Activated CD4-positive, alpha-beta memory T cell treated with anti-CD3 and anti-CD28 coated beads for 36 hours (primary cell): ENCODE results near the gene GRID1. TPM values are rescaled to one million over a fixed set of nuclear protein-coding genes. Genes with fewer than 3 reads are reported as not detected.

Experiments
- CTCF ChIA-PET: fragments of 350-600 bp; sonication (Branson Sonifier 250); formaldehyde crosslinking; loops from one replicate; lab custom pipeline; 2021; ENCODE audit warnings: antibody characterized with exemption, inconsistent platforms; lab: Charles Lee
- POLR2A ChIA-PET: fragments of 350-600 bp; sonication (Branson Sonifier 250); formaldehyde crosslinking; loops from one replicate; lab custom pipeline; 2021; ENCODE audit warnings: antibody characterized with exemption; lab: Charles Lee
- DNase-seq: peaks from one replicate; pipeline ENCODE4 v3.0.0-alpha.2; 2020
- H3K27ac Mint-ChIP-seq: one replicate; pipeline ENCODE4 v1.8.0; 2021; ENCODE audit warnings: mixed read lengths
- H3K27me3 Mint-ChIP-seq: one replicate; pipeline ENCODE4 v1.8.0; 2021; ENCODE audit warnings: mixed read lengths
- H3K36me3 Mint-ChIP-seq: one replicate; pipeline ENCODE4 v1.8.0; 2021; ENCODE audit warnings: mixed read lengths
- H3K4me1 Mint-ChIP-seq: one replicate; pipeline ENCODE4 v1.8.0; 2021; ENCODE audit warnings: low read depth, mixed read lengths
- H3K4me3 Mint-ChIP-seq: one replicate; pipeline ENCODE4 v1.8.0; 2021; ENCODE audit warnings: mild to moderate bottlenecking, mixed read lengths
- H3K9me3 Mint-ChIP-seq: one replicate; pipeline ENCODE4 v1.8.0; 2021; ENCODE audit warnings: mixed read lengths
- intact Hi-C: fragments of 100-400 bp; cut with micrococcal nuclease; formaldehyde crosslinking; loops from one replicate; pipeline ENCODE4 v1.15.1; 2023
- total RNA-seq, 2 experiments: library from RNA; stranded (reverse); gene quantifications; one replicate each; pipeline ENCODE4 v1.2.3, GENCODE V29; 2021

GRID1 gene
- total RNA-seq, 2 experiments from 2014 or later = not detected

DNA sequence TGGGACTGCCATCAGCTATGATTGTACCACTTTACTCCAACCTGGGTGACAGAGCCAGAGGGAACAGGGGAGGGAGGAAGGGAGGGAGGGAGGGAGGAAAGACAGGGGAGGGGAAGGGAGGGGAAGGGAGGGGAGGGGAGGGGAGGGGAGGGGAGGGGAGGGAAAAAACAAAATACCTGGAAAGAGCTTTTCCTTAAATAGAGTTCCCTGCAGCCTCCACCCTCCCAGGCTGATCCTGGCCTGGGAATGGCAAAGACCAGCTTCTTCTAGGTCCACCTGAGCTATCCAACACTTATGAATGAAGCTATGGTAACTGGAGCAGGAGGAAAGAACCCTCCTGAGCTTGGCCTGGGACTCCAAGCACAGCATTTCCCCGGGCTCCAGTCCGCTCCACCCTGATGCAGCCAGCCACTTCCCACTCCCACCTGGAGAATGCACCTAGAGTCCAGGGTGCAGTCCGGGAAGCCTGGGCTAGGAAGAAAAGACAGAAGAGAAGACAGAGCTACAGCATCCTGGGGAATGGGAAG, 66.1 kb downstream of the GRID1 start:
- Mint-ChIP-seq H3K36me3 (no peaks in the 10 kb centered on the region), H3K27me3 (peaks cover 7% of the 10 kb centered on the region), H3K9me3 (no peaks in the 10 kb centered on the region), H3K4me1 (no peaks in the 10 kb centered on the region), H3K4me3 (no peak overlapping the region), H3K27ac (no peak overlapping the region)
- intact Hi-C loops = no loop called here
- CTCF ChIA-PET = no interaction called here
- POLR2A ChIA-PET = no interaction called here
- DNase-seq = no peak

DNA sequence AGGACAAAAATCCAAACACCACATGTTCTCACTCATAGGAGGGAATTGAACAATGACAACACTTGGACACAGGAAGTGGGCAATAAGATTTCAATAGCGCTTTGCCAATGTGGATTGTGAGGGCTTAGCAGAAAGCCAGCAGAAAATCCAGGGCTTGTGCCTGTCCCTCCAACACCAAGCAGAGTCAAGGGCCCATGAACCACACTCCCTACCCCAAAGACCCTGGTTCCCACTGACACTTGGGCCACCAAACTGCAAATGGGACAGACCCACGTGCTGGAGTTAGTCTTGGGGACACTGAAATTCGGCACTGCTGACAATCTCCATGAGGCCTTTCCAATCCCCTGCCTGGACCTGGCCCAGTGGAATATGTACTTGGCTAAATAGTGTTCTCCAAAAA, 67.0 kb downstream of the GRID1 start:
- Mint-ChIP-seq H3K36me3 (no peaks in the 10 kb centered on the region), H3K27ac (no peak overlapping the region), H3K4me1 (no peaks in the 10 kb centered on the region), H3K4me3 (no peak overlapping the region), H3K9me3 (no peaks in the 10 kb centered on the region), H3K27me3 (peaks cover 4% of the 10 kb centered on the region)
- intact Hi-C loops = no loop called here
- ChIA-PET POLR2A (no interaction called here), CTCF (no interaction called here)
- no peak for DNase-seq

DNA sequence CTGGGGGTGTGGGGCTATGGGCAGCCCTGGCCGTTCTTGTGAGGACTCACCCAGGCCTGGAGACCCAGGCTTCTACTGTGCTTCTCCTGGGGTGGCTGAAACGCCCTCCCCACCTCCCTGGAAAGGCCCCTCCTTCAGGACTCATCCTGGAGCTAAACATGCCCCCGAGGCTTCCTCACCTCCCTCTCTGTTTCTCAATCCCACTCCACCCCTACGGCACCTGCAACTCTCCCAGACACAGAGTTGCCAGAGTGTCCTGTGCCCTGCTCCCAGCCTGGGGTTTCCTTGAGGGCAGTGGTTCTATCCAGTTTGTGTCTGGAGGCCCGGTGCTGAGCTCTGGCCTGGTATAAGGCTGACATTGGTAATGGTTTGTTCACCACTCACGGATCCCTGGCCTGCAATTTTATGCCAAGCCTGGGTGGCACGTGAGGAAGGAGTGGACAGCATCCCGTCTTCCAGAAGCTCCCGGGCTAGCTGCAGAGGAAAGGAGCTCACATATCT, 68.0 kb downstream of the GRID1 start:
- H3K27ac Mint-ChIP-seq = no peak overlapping the region
- DNase-seq = no peak

GRCh38 chr10:86295791-86296190, 70.8 kb downstream of the GRID1 start:
- ChIA-PET CTCF (no interaction called here), POLR2A (no interaction called here)
- Mint-ChIP-seq H3K27me3 (peaks cover 2% of the 10 kb centered on the region), H3K27ac (no peak overlapping the region), H3K4me3 (no peak overlapping the region), H3K9me3 (no peaks in the 10 kb centered on the region), H3K4me1 (no peaks in the 10 kb centered on the region), H3K36me3 (no peaks in the 10 kb centered on the region)
- intact Hi-C loops = no loop called here
- no peak for DNase-seq

More for the DNA sequence above, 68.0 kb downstream of the GRID1 start:
- ChIA-PET CTCF (no interaction called here), POLR2A (no interaction called here)
- Mint-ChIP-seq H3K4me3 (no peak overlapping the region), H3K27me3 (peaks cover 4% of the 10 kb centered on the region), H3K4me1 (no peaks in the 10 kb centered on the region), H3K9me3 (no peaks in the 10 kb centered on the region), H3K36me3 (no peaks in the 10 kb centered on the region)
- intact Hi-C loops = no loop called here

DNA sequence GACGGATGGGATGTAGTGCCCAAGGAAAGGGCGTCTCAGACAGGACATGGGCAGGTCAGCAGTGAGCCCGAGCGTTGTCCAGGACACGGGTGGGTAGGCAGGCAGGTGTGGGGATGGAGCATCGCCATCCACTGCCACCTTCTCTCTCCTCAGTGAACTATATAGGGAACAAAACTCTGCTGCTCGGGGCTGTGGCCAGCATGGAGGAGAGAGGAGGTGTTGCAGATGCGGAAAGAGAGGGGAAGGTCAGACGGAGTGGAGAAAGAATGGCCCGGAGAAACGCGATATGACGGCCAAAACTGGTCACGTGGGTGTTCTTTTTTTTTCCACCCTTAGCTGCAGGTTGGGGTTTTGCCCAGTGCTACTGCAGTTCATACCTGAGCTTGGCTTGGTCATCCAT, 71.2 kb downstream of the GRID1 start:
- H3K9me3 Mint-ChIP-seq = no peaks in the 10 kb centered on the region
- no peaks in the 10 kb centered on the region for H3K36me3 Mint-ChIP-seq
- intact Hi-C loops = no loop called here
- H3K27ac Mint-ChIP-seq = no peak overlapping the region
- H3K4me3 Mint-ChIP-seq = no peak overlapping the region
- ChIA-PET POLR2A (no interaction called here), CTCF (no interaction called here)
- no peak for DNase-seq
- no peaks in the 10 kb centered on the region for H3K4me1 Mint-ChIP-seq
- peaks cover 2% of the 10 kb centered on the region for H3K27me3 Mint-ChIP-seq

DNA sequence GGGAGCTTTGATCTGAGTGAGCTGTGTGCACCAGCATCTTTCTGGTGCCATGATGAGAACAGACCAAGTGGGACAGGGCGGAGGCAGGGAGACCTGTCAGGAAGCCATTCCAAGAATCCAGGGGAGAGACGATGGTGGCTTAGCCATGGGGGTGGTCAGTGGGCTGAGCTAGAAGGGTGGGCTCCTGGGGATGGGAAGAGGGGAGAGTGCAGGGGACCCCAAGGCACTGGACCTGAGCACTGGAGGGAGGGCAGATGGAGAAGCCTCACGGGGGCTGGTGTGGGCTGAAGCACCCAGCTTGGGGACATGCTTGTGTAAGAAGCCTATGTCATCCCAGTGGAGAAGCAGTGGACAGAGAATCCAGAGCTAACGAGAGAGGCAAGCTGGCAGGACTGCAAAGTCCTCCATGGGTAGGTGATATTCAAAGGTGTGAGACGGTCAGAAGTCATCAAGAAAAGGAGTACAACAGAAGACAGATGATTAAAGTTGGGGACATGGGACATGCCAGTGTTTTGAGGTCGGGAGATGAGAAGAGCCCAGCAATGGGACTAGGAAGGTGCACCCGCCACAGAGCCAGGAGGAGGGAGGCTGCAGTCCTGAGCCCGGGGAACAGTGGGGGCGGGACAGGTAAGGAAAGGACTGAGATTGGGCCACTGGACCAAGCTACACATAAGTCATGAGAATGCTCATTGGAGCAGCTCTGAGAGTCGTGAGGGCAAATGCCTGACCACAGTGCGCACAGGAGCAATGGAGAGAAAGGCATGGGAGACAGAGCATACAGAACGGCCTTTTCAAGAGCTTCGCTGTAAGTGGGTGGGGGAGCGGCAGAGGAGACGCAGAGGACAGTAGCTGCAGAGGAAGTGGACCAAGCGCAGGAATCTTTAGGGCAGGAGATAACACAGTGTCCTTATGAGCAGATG, 72.0 kb downstream of the GRID1 start:
- DNase-seq = no peak
- ChIA-PET CTCF (no interaction called here), POLR2A (no interaction called here)
- H3K27ac Mint-ChIP-seq = no peak overlapping the region
- no peaks in the 10 kb centered on the region for H3K36me3 Mint-ChIP-seq
- intact Hi-C loops = no loop called here
- no peak overlapping the region for H3K4me3 Mint-ChIP-seq
- no peaks in the 10 kb centered on the region for H3K27me3 Mint-ChIP-seq
- no peaks in the 10 kb centered on the region for H3K9me3 Mint-ChIP-seq
- no peaks in the 10 kb centered on the region for H3K4me1 Mint-ChIP-seq

- no peaks in the 10 kb centered on the region for H3K27me3 Mint-ChIP-seq
- H3K36me3 Mint-ChIP-seq = no peaks in the 10 kb centered on the region
- no peak overlapping the region for H3K4me3 Mint-ChIP-seq
- no peaks in the 10 kb centered on the region for H3K9me3 Mint-ChIP-seq
- H3K4me1 Mint-ChIP-seq = no peaks in the 10 kb centered on the region
- intact Hi-C loops = no loop called here
- no peak for DNase-seq
- CTCF ChIA-PET = no interaction called here
- POLR2A ChIA-PET = no interaction called here
- no peak overlapping the region for H3K27ac Mint-ChIP-seq
These were observed 73.2 kb downstream of the GRID1 start for GRCh38 chr10:86293396-86293791.

DNA sequence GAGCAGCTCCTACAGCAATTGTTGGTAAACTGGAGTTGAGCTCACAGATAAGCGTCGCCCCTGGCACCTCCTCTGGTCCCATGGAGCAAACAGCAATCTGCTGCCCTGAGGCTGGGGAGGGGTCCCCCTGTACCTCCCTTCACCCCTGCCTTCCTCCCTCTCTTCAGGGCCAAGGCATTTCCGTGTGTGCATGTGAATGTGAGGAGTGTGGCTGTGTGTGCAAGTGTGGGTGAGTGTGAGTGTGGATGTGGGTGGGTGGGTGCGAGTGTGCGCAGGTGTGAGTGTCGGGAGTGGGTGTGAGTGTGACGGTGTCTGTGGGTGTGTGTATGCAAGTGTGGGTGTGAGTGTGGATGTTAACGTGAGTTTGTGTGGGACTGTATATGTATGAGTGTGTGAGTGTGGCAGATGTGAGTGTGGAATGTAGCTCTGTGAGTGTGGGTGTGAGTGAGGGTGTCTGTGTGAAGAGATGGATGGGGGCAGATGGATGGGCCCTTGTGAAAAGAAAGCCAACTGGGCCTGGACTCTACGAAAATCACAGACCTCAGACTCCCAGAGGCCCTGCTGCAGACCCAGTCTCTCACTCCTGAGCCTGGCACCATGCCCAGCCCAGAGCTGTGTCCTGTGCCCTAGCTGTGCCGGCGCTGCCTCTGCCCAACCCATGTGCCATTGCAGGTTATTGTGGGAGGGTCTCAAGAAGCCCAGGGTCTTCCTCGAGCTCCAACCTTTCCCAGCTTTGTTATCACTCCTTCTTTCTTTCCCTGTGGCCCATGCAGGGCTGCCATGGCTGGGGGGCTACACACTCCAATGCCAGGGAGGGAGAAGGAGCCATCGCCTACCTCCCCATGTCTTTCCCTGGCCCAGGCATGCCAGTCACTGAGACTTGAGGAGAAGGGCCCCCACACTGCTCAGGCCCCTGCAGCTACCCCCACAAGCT, 73.9 kb downstream of the GRID1 start:
- Mint-ChIP-seq H3K4me3 (no peak overlapping the region), H3K36me3 (no peaks in the 10 kb centered on the region), H3K27ac (no peak overlapping the region), H3K27me3 (no peaks in the 10 kb centered on the region), H3K4me1 (no peaks in the 10 kb centered on the region), H3K9me3 (no peaks in the 10 kb centered on the region)
- ChIA-PET CTCF (no interaction called here), POLR2A (no interaction called here)
- intact Hi-C loops = no loop called here
- DNase-seq = no peak

GRCh38 chr10:86291616-86292340, 74.8 kb downstream of the GRID1 start:
- Mint-ChIP-seq H3K4me3 (no peak overlapping the region), H3K4me1 (no peaks in the 10 kb centered on the region), H3K36me3 (no peaks in the 10 kb centered on the region), H3K9me3 (no peaks in the 10 kb centered on the region), H3K27ac (no peak overlapping the region), H3K27me3 (no peaks in the 10 kb centered on the region)
- intact Hi-C loops = no loop called here
- CTCF ChIA-PET = no interaction called here
- DNase-seq = no peak
- POLR2A ChIA-PET = no interaction called here

- no peak overlapping the region for H3K27ac Mint-ChIP-seq
- no peaks in the 10 kb centered on the region for H3K27me3 Mint-ChIP-seq
- no peak overlapping the region for H3K4me3 Mint-ChIP-seq
- no peak for DNase-seq
- no peaks in the 10 kb centered on the region for H3K4me1 Mint-ChIP-seq
- H3K9me3 Mint-ChIP-seq = no peaks in the 10 kb centered on the region
- ChIA-PET POLR2A (no interaction called here), CTCF (no interaction called here)
- no peaks in the 10 kb centered on the region for H3K36me3 Mint-ChIP-seq
- intact Hi-C loops = no loop called here
These were observed 75.5 kb downstream of the GRID1 start for GRCh38 chr10:86290933-86291615.

DNA sequence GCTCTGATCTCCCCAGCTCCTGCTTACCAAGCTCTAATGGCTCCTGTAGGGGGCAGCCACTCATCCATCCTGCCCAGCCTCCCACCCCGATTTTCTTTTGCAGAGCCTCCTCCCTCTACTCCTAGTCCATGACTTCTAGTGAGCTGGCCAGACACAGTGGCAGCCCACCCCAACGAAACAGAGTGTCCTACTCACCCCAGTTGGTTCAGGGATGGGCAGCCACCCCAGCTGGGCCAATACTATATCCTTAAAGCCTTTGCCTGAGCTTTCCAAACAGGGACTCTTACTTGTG, 77.1 kb downstream of the GRID1 start:
- Mint-ChIP-seq H3K27me3 (no peaks in the 10 kb centered on the region), H3K27ac (no peak overlapping the region), H3K9me3 (no peaks in the 10 kb centered on the region), H3K36me3 (no peaks in the 10 kb centered on the region), H3K4me3 (no peak overlapping the region), H3K4me1 (no peaks in the 10 kb centered on the region)
- CTCF ChIA-PET = no interaction called here
- POLR2A ChIA-PET = no interaction called here
- no peak for DNase-seq
- intact Hi-C loops = no loop called here
